HT1080 (cell line): ENCODE measurements around the gene CEP83. TPM values are rescaled to one million over a fixed set of nuclear protein-coding genes. Genes with fewer than 3 reads are reported as not detected.

ENCODE experiments used
- DNase-seq: peaks from one replicate; pipeline ENCODE4 v3.0.0-alpha.2; 2015; ENCODE audit warnings: low read depth
- total RNA-seq: library from RNA; depleted of rRNA; stranded (reverse); fragments of >200 nt; shearing (Covaris generic); gene quantifications from 2 replicates; pipeline ENCODE4 v1.2.3, GENCODE V29; 2014

CEP83 gene
- total RNA-seq, 1 experiment from 2014 or later = 8.1 TPM

DNA sequence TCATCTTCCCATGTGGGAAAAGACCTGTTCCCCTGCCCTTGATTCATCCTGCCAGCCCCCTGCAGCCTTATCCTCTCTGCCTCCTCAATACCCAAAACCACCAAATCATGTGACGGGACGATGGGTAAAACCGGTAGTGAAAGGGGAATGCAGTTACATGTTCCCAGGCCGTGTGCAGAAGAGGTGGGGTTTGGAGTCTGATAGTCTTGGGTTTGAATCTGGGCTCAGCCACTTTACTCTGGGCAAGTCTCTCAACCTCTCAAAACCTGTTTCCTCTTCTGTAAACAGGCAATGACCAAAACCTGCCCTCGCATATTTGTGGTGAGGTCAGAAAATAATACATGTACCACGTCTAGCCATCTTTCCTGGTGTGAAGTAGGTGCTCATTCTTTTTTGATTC, 188.3 kb downstream of the CEP83 start:
- no peak for DNase-seq

GRCh38 chr12:94269316-94269999, 190.2 kb downstream of the CEP83 start:
- DNase-seq = no peak

DNA sequence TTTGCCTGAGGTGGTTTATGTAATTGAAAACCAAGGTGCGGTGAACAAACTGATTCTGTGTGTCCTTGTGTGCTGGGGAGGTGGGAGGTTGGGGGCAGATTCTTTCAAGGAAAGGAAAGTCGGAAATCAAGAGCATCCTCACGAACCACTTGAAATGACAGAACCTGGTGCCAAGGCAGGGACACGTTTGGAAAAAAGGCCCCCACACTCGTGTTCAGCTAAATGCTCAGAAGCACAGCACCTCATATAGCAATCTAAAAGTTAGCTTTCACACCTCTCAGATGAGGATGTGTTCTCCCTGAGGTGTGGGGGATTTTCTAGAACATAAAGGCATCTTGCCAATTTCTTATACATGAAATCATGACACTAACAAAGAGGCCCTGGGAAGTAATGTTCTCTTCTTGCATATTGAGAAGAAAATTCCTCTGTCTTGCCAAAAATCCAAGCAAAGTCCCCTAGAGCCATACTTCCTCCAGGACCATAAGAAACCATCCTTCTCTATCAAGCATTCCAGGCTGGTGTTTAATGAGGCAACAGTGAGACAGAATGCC, 191.7 kb downstream of the CEP83 start:
- no peak for DNase-seq

- no peak for DNase-seq
Measured at GRCh38 chr12:94267537-94267872, 192.2 kb downstream of the CEP83 start.

- DNase-seq = no peak
Measured at GRCh38 chr12:94266796-94267536, 192.7 kb downstream of the CEP83 start.

DNA sequence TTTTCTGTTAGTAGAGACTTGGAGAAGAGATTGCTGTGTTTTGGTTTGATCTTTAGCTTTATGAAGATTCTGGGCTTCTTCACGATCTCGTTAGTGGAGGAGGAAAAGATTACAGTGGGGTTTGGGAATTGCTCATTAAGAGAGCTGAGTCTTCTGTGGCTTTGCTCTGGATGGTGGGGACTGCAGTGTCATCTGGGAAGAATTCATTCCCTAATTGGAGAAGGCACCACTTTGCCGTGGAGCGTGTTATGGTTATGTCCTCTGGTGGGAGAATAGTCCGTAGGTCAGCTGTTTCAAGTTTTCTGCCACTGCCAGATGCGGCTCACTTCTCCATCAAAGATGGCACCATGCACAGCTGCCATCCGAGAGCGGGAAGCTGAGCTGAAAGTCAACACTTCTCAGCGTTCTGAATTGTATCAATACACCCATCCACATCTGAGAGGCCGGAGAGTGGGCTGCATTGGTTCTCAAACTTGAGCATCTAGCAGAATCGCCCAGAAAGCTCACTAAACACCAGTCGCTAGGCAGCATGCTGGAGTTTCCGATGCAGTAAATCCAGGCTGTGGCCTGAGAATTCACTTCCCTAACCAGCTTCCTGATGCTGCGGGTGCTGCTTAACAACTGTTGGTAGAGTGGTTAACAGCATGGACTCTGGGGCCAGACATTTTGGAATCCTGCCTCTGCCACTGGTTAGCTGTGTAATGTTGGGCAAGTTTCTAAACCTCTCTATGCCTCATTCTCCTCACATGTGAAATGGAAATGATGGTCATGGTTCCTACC, 193.5 kb downstream of the CEP83 start:
- DNase-seq = no peak

GRCh38 chr12:94265539-94265938, 194.1 kb downstream of the CEP83 start:
- no peak for DNase-seq

GRCh38 chr12:94264736-94265485, 194.8 kb downstream of the CEP83 start:
- DNase-seq = no peak

DNA sequence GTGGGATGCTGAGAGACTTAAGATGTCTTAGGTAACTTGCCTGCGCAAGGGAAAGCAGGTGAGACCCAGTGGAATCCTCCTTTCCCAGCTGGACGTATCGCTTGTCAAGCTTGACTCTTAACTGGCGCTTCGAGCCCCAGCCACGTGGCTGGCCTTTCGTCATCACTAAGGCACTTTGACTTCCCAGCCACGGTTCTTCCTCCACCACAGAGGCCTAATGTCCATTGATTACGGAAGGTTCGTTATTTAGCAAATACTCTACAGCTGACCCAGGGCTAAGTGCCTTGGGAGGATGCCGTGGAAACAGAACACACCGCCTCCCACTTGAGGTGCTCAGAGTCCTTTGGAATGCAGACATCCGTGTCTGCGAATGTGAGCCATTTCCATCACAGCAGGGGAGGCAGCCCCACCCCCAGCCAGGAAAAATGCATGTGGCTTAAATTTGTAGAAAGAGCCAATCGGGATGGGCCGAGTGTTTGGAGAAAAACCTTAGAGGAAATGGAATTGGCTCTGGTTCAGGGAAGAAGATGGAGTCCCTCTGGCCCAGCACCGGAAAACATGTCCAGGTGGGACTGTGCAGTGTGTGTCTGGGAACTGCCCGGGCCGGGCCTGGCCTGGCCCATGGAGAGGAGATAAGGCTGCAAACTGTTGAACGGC, 195.6 kb downstream of the CEP83 start:
- DNase-seq = no peak

GRCh38 chr12:94263011-94263811, 196.5 kb downstream of the CEP83 start:
- no peak for DNase-seq

- peak; percentile 77 for DNase-seq
Measured at GRCh38 chr12:94262228-94263010, 197.2 kb downstream of the CEP83 start.

GRCh38 chr12:94261786-94262185, 197.9 kb downstream of the CEP83 start:
- DNase-seq = no peak

DNA sequence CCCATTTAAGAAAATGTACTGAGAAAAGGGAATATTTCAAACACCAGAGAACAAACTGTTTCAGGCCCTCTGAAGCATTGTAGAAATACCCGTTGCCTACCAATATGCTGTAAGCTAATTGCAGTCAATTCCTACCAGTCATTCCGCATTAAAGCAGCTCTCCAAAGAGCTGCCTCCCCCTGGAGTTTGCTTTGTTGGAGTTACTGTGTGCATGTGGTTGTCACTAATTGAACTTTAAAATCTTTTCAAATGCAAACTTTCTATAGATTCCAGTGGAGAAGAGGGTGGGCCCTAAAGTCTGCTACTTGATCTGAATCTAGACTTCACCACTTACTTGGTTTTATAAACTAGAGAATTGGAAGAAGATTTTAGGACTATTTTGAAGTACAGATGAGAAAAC, 198.5 kb downstream of the CEP83 start:
- no peak for DNase-seq

DNA sequence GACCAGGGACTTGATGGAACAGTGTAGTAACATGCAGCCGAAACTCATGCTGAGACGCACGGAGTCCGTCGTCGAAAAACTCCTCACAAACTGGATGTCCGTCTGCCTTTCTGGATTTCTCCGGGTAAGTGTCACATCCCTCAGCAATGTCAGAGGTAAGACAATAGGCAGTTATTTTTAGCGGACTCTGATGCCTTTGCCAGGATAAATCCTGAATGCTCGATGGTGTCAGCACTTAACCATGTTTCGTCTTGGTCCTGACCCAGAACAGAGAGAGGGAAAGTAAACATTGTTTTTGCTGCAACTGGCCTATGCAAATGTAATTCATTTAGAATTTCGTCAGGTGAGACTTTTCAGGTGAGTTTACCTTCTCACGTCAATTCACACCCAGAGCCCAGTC, 198.9 kb downstream of the CEP83 start:
- DNase-seq = no peak

DNA sequence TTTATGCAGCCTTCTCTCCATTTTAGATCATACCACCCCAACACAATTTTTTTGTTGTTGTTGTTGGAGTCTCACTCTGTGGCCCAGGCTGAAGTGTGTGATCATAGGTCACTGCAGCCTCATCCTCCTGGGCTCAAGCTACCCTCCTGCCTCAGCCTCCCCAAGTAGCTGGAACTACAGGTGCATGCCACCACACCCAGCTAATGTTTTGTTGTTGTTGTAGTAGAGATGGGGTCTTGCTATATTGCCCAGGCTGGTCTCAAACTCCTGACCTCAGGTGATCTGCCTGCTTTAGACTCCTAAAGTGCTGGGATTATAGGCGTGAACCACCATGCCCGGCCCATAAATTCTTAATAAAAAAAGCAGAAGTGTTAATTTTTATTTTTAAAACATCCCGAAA, 199.7 kb downstream of the CEP83 start:
- no peak for DNase-seq

- no peak for DNase-seq
Measured at GRCh38 chr12:94258593-94258992, 201.1 kb downstream of the CEP83 start.
